HCT116 (cell line): Measurements from ENCODE around the gene RNGTT. TPM values are rescaled to one million over a fixed set of nuclear protein-coding genes. Genes with fewer than 3 reads are reported as not detected.

Experiments
- ATAC-seq: fragments of 200-7000 bp; cut with Tn5 transposase; 2 replicates; pipeline ENCODE4 v1.9.1; 2020; ENCODE audit warnings: mild to moderate bottlenecking, moderate library complexity
- BruUV-seq: library from RNA; stranded (reverse); fragments of 400-500 nt; replicated peaks from 2 replicates; lab custom pipeline; 2021; lab: Mats Ljungman, UMichigan
- CTCF ChIA-PET: fragments of 300-600 bp; sonication (Branson Sonifier 250); formaldehyde crosslinking; loops from one replicate; lab custom pipeline; 2021; ENCODE audit warnings: antibody characterized with exemption; lab: Charles Lee
- POLR2A ChIA-PET: fragments of 300-600, 350-600 bp; sonication (Branson Sonifier 250); formaldehyde crosslinking; loops from one replicate; lab custom pipeline; 2021; ENCODE audit warnings: antibody characterized with exemption; lab: Charles Lee
- RAD21 ChIA-PET, 2 experiments: fragments of 300-600 bp; sonication (Branson Sonifier 250); formaldehyde crosslinking; loops; one replicate each; lab custom pipeline; 2023; ENCODE audit warnings: low total read pairs in 2 of 2; ENCODE audit not compliant: uncharacterized antibody in 2 of 2, unreplicated experiment in 2 of 2, low non-redundant PET in 1 of 2; lab: Charles Lee
- DNase-seq: peaks from one replicate; pipeline ENCODE4 v3.0.0-alpha.2; 2010; ENCODE audit warnings: low read depth, low spot score
- H2AFZ ChIP-seq: fragments of 200-600 bp; shearing (Covaris generic), sonication (generic); 2 replicates; pipeline ENCODE4 v1.6.1; 2017; ENCODE audit warnings: low read depth, mixed run types, mixed read lengths, antibody characterized with exemption, low read length; ENCODE audit not compliant: poor library complexity, severe bottlenecking
- H3K27ac ChIP-seq: 2 replicates; pipeline ENCODE4 v1.5.1; 2012; ENCODE audit warnings: low read depth, low read length
- H3K27me3 ChIP-seq: fragments of 200-600 bp; sonication (generic); 2 replicates; pipeline ENCODE4 v1.6.1; 2016; ENCODE audit warnings: mixed run types, low read length, mixed read lengths; ENCODE audit not compliant: insufficient read depth
- H3K36me3 ChIP-seq, 2 experiments: fragments of 200-500 bp in 1 of 2; fragments of 200-600 bp in 1 of 2; sonication (Bioruptor generic) in 1 of 2; sonication (generic) in 1 of 2; 2 replicates each; pipeline versions ENCODE4 v1.5.1 to v1.6.1; 2014 to 2016; ENCODE audit warnings: low read length in 2 of 2, inconsistent platforms in 1 of 2, mixed read lengths in 1 of 2, mixed run types in 1 of 2; ENCODE audit not compliant: insufficient read depth in 2 of 2, control insufficient read depth in 1 of 2
- H3K4me1 ChIP-seq, 2 experiments: fragments of 200-600 bp in 1 of 2; sonication (generic) in 1 of 2; 2 replicates each; pipeline versions ENCODE4 v1.5.1 to v1.6.1; 2012 to 2017; ENCODE audit warnings: low read length in 2 of 2, inconsistent platforms in 1 of 2, mild to moderate bottlenecking in 1 of 2, mixed read lengths in 1 of 2, mixed run types in 1 of 2, moderate library complexity in 1 of 2; ENCODE audit not compliant: insufficient read depth in 2 of 2, control insufficient read depth in 1 of 2
- H3K4me2 ChIP-seq: fragments of 200-600 bp; sonication (generic); 2 replicates; pipeline ENCODE4 v1.6.1; 2017; ENCODE audit warnings: mixed run types, low read length, mixed read lengths
- H3K4me3 ChIP-seq, 2 experiments: fragments of 200-600 bp in 1 of 2; sonication (generic) in 1 of 2; replicated peaks in 1 of 2; 2 replicates each; pipeline ENCODE4 v1.5.1; 2011 to 2016; ENCODE audit warnings: low read length in 2 of 2, control low read depth in 1 of 2, low read depth in 1 of 2, mild to moderate bottlenecking in 1 of 2, mixed read lengths in 1 of 2, mixed run types in 1 of 2
- H3K79me2 ChIP-seq: fragments of 200-600 bp; sonication (generic); 2 replicates; pipeline ENCODE4 v1.6.1; 2017; ENCODE audit warnings: mild to moderate bottlenecking, mixed run types, low read length, moderate library complexity, mixed read lengths; ENCODE audit not compliant: insufficient read depth
- H3K9ac ChIP-seq: fragments of 200-600 bp; sonication (generic); 2 replicates; pipeline ENCODE4 v1.6.1; 2016; ENCODE audit warnings: low read length, mixed read lengths
- H3K9me2 ChIP-seq: fragments of 200-600 bp; sonication (generic), shearing (Covaris generic); 2 replicates; pipeline ENCODE4 v1.6.1; 2017; ENCODE audit warnings: mixed run types, mild to moderate bottlenecking, moderate library complexity; ENCODE audit not compliant: insufficient read depth
- H3K9me3 ChIP-seq, 2 experiments: fragments of 200-500 bp in 1 of 2; fragments of 200-600 bp in 1 of 2; sonication (Bioruptor generic) in 1 of 2; sonication (generic) in 1 of 2; 2 replicates each; pipeline ENCODE4 v1.6.1; 2014 to 2017; ENCODE audit warnings: low read length in 2 of 2, mixed read lengths in 2 of 2, inconsistent platforms in 1 of 2, low read depth in 1 of 2, mild to moderate bottlenecking in 1 of 2, mixed run types in 1 of 2, moderate library complexity in 1 of 2; ENCODE audit not compliant: control insufficient read depth in 1 of 2, insufficient read depth in 1 of 2
- H4K20me1 ChIP-seq: fragments of 200-600 bp; sonication (generic), shearing (Covaris generic); 2 replicates; pipeline ENCODE4 v1.6.1; 2017; ENCODE audit warnings: mixed run types, mild to moderate bottlenecking, moderate library complexity; ENCODE audit not compliant: insufficient read depth
- ATF3 ChIP-seq: IDR thresholded peaks from 2 replicates; pipeline ENCODE4 v1.6.1; 2012
- CBX3 ChIP-seq: IDR thresholded peaks from 2 replicates; pipeline ENCODE4 v1.6.1; 2012; ENCODE audit warnings: low read depth
- CEBPB ChIP-seq: IDR thresholded peaks from 2 replicates; pipeline ENCODE4 v1.6.1; 2012; ENCODE audit warnings: low read depth
- CTCF ChIP-seq, 3 experiments: fragments of 200-600 bp in 1 of 3; sonication (generic) in 1 of 3; IDR thresholded peaks in 2 of 3; conservative IDR thresholded peaks in 1 of 3; 2 replicates each; pipeline ENCODE4 v1.5.1; 2012 to 2017; ENCODE audit warnings: low read depth in 2 of 3, low read length in 2 of 3, antibody characterized with exemption in 1 of 3, borderline replicate concordance in 1 of 3, control low read depth in 1 of 3, mild to moderate bottlenecking in 1 of 3, mixed read lengths in 1 of 3, mixed run types in 1 of 3, moderate library complexity in 1 of 3; ENCODE audit not compliant: insufficient read depth in 1 of 3
- EGR1 ChIP-seq: IDR thresholded peaks from 2 replicates; pipeline ENCODE4 v1.6.1; 2012; ENCODE audit warnings: low read depth
- EZH2 ChIP-seq: fragments of 200-600 bp; sonication (generic); IDR thresholded peaks from 2 replicates; pipeline ENCODE4 v1.6.1; 2017; ENCODE audit warnings: antibody characterized with exemption, mixed run types
- FOSL1 ChIP-seq: IDR thresholded peaks from 2 replicates; pipeline ENCODE4 v1.6.1; 2012; ENCODE audit warnings: low read depth
- JUND ChIP-seq: IDR thresholded peaks from 2 replicates; pipeline ENCODE4 v1.6.1; 2012
- MAX ChIP-seq: IDR thresholded peaks from 2 replicates; pipeline ENCODE4 v1.6.1; 2012
- POLR2A ChIP-seq: IDR thresholded peaks from 2 replicates; pipeline ENCODE4 v1.7.0; 2011; ENCODE audit warnings: borderline replicate concordance; ENCODE audit not compliant: insufficient read depth, insufficient read length; ENCODE audit errors: extremely low read depth
- REST ChIP-seq: IDR thresholded peaks from 2 replicates; pipeline ENCODE4 v1.6.1; 2012; ENCODE audit warnings: low read depth
- SP1 ChIP-seq: IDR thresholded peaks from 2 replicates; pipeline ENCODE4 v1.6.1; 2012; ENCODE audit warnings: low read depth
- SRF ChIP-seq: IDR thresholded peaks from 2 replicates; pipeline ENCODE4 v1.6.1; 2012; ENCODE audit warnings: low read depth
- TCF7L2 ChIP-seq: IDR thresholded peaks from 2 replicates; pipeline ENCODE4 v1.7.0; 2011; ENCODE audit warnings: borderline replicate concordance, inconsistent platforms; ENCODE audit not compliant: insufficient read depth, insufficient read length; ENCODE audit errors: extremely low read depth
- YY1 ChIP-seq: IDR thresholded peaks from 2 replicates; pipeline ENCODE4 v1.6.1; 2011; ENCODE audit warnings: low read length, low read depth, moderate library complexity, mild to moderate bottlenecking; ENCODE audit not compliant: insufficient replicate concordance; ENCODE audit errors: extremely low read depth
- ZFX ChIP-seq: fragments of 450-650 bp; IDR thresholded peaks from 2 replicates; pipeline ENCODE4 v1.6.1; 2017
- ZNF274 ChIP-seq: fragments of 200-500 bp; sonication (Bioruptor generic); IDR thresholded peaks from 2 replicates; pipeline ENCODE4 v1.6.1; 2014; ENCODE audit warnings: mild to moderate bottlenecking, low read depth, low read length, inconsistent platforms
- intact Hi-C: fragments of 100-400 bp; cut with micrococcal nuclease; formaldehyde crosslinking; loops from 2 replicates; pipeline ENCODE4 v1.10.0; 2022
- total RNA-seq: library from RNA; stranded (reverse); gene quantifications from one replicate; pipeline ENCODE4 v1.2.1, GENCODE V29; 2021; ENCODE audit not compliant: unreplicated experiment

The RNGTT gene
- total RNA-seq, 1 experiment from 2014 or later, result 23.0 TPM

GRCh38 chr6:88662653-88663174 lies 300.7 kb downstream of the RNGTT start (continued):
- no peak for TF ChIP-seq SP1

- H3K36me3 ChIP-seq, result no peaks in the 10 kb centered on the region
- H2AFZ ChIP-seq, result no peak overlapping the region
- H3K9me2 ChIP-seq, result no peaks in the 10 kb centered on the region
- peaks cover 13 to 20% of the 10 kb centered on the region in 2 experiments; a peak in 3 of 4 replicates for H3K4me1 ChIP-seq
- no peak overlapping the region for H3K27ac ChIP-seq
- no peaks in the 10 kb centered on the region for H3K27me3 ChIP-seq
- intact Hi-C loops, result no loop called here
- H3K9me3 ChIP-seq, result no peaks in the 10 kb centered on the region
- peaks cover 5% of the 10 kb centered on the region; the same call in 1 of the 2 replicates for H4K20me1 ChIP-seq
- CTCF ChIA-PET, result no interaction called here
- peak overlapping the region; percentile 59 for H3K4me2 ChIP-seq
- no TSS peak for BruUV-seq
- POLR2A ChIA-PET, result no interaction called here
- RAD21 ChIA-PET, result no interaction called here
- no peak overlapping the region for H3K9ac ChIP-seq
- no peak overlapping the region for H3K4me3 ChIP-seq
- peak; percentile 58 for ATAC-seq
- H3K79me2 ChIP-seq, result 0 out of 2 replicates have a peak, but pooled peaks cover 6% of the 10 kb centered on the region
- DNase-seq, result peak; percentile 16
- TF ChIP-seq REST (no peak), EZH2 (no peak), POLR2A (no peak), TCF7L2 (no peak), CTCF (IDR thresholded peaks at IDR 0.05 in 2 of 3, conservative IDR thresholded peaks at IDR 0.05 in 1 of 3; ENCODE audit: borderline replicate concordance in 1 of 3, insufficient read depth in 1 of 3, low read depth in 2 of 3, low read length in 2 of 3) (no peak), YY1 (no peak), ZFX (no peak), MAX (no peak), ZNF274 (no peak), CEBPB (no peak), SRF (no peak), ATF3 (no peak), JUND (no peak), EGR1 (no peak), CBX3 (no peak), FOSL1 (no peak)
Measured at GRCh38 chr6:88662163-88662580, 301.2 kb downstream of the RNGTT start.
